IMR-90 (cell line): ENCODE results near the gene SPPL3. TPM values are rescaled to one million over a fixed set of nuclear protein-coding genes. Genes with fewer than 3 reads are reported as not detected.
A peak's percentile ranks its signal among the peaks of the same experiment; 100 is the strongest.

Experiments used
- ATAC-seq: fragments of 200-7000 bp; cut with Tn5 transposase; 2 replicates; pipeline ENCODE4 v1.9.1; 2020; ENCODE audit warnings: low read depth, mild to moderate bottlenecking, moderate library complexity
- BruUV-seq: library from RNA; stranded (reverse); fragments of 400-500 nt; replicated peaks from 2 replicates; lab custom pipeline; 2021; lab: Mats Ljungman, UMichigan
- CTCF ChIA-PET: fragments of 300-600 bp; formaldehyde crosslinking; extraction: SDS; loops from one replicate; lab custom pipeline; 2021; ENCODE audit warnings: antibody characterized with exemption; lab: Yijun Ruan, JAX
- POLR2A ChIA-PET: fragments of 300-600 bp; sonication (Branson Sonifier 250); formaldehyde crosslinking; loops from one replicate; lab custom pipeline; 2022; ENCODE audit warnings: antibody characterized with exemption; ENCODE audit not compliant: unreplicated experiment; lab: Charles Lee
- DNase-seq: peaks from one replicate; pipeline ENCODE4 v3.0.0; 2013
- H2AFZ ChIP-seq: replicated peaks from 2 replicates; pipeline ENCODE3; 2013; ENCODE audit warnings: low read length, mild to moderate bottlenecking; ENCODE audit not compliant: poor library complexity
- H2AK5ac ChIP-seq: 2 replicates; pipeline ENCODE4 v1.6.1; 2013; ENCODE audit warnings: low read depth, low read length, inconsistent platforms
- H2AK9ac ChIP-seq: replicated peaks from 2 replicates; pipeline ENCODE3; 2013; ENCODE audit warnings: mild to moderate bottlenecking, low read depth, low read length, moderate library complexity; ENCODE audit not compliant: poor library complexity
- H2BK120ac ChIP-seq: 2 replicates; pipeline ENCODE4 v1.6.1; 2013; ENCODE audit warnings: low read depth, low read length, inconsistent platforms
- H2BK15ac ChIP-seq: 3 replicates; pipeline ENCODE4 v1.6.1; 2013; ENCODE audit warnings: low read depth, low read length, inconsistent platforms
- H2BK20ac ChIP-seq: 2 replicates; pipeline ENCODE4 v1.6.1; 2013; ENCODE audit warnings: low read depth, mild to moderate bottlenecking, inconsistent platforms, low read length, moderate library complexity
- H2BK5ac ChIP-seq: 2 replicates; pipeline ENCODE4 v1.6.1; 2013; ENCODE audit warnings: mild to moderate bottlenecking, low read depth, low read length, inconsistent platforms; ENCODE audit not compliant: poor library complexity, severe bottlenecking
- H3K14ac ChIP-seq: replicated peaks from 2 replicates; pipeline ENCODE4 v1.6.1; 2013; ENCODE audit warnings: low read depth, low read length, inconsistent platforms
- H3K18ac ChIP-seq: 2 replicates; pipeline ENCODE4 v1.6.1; 2013; ENCODE audit warnings: low read depth, low read length, control low read depth
- H3K23ac ChIP-seq: 2 replicates; pipeline ENCODE4 v1.6.1; 2013; ENCODE audit warnings: low read depth, low read length, inconsistent platforms
- H3K27ac ChIP-seq: 2 replicates; pipeline ENCODE4 v1.5.1; 2013; ENCODE audit warnings: mild to moderate bottlenecking, control low read depth, low read length; ENCODE audit not compliant: insufficient read depth
- H3K27me3 ChIP-seq: 2 replicates; pipeline ENCODE4 v1.6.1; 2013; ENCODE audit warnings: low read length; ENCODE audit not compliant: control insufficient read depth, insufficient read depth
- H3K36me3 ChIP-seq: 2 replicates; pipeline ENCODE4 v1.6.1; 2013; ENCODE audit warnings: low read length, mixed read lengths; ENCODE audit not compliant: control insufficient read depth, insufficient read depth
- H3K4ac ChIP-seq: 2 replicates; pipeline ENCODE4 v1.6.1; 2013; ENCODE audit warnings: low read depth, low read length, inconsistent platforms
- H3K4me1 ChIP-seq: 2 replicates; pipeline ENCODE4 v1.6.1; 2013; ENCODE audit warnings: low read length, mixed read lengths; ENCODE audit not compliant: control insufficient read depth, insufficient read depth
- H3K4me2 ChIP-seq: 2 replicates; pipeline ENCODE4 v1.6.1; 2013; ENCODE audit warnings: low read depth, mild to moderate bottlenecking, control low read depth, low read length, moderate library complexity
- H3K4me3 ChIP-seq: 2 replicates; pipeline ENCODE4 v1.5.1; 2013; ENCODE audit warnings: low read depth, mild to moderate bottlenecking, control low read depth, low read length, moderate library complexity; ENCODE audit not compliant: insufficient read depth
- H3K56ac ChIP-seq: 2 replicates; pipeline ENCODE4 v1.6.1; 2013; ENCODE audit warnings: low read length, inconsistent platforms; ENCODE audit not compliant: insufficient read depth; ENCODE audit errors: extremely low read depth
- H3K79me1 ChIP-seq, 2 experiments: 2 replicates each; pipeline ENCODE4 v1.6.1; 2013; ENCODE audit warnings: low read length in 2 of 2, inconsistent platforms in 1 of 2, low read depth in 1 of 2
- H3K9ac ChIP-seq: 2 replicates; pipeline ENCODE4 v1.6.1; 2013; ENCODE audit warnings: low read depth, low read length, control low read depth
- H3K9me1 ChIP-seq: 2 replicates; pipeline ENCODE4 v1.6.1; 2013; ENCODE audit warnings: low read length, inconsistent platforms; ENCODE audit not compliant: insufficient read depth
- H3K9me3 ChIP-seq: 2 replicates; pipeline ENCODE4 v1.6.1; 2013; ENCODE audit warnings: low read length; ENCODE audit not compliant: control insufficient read depth, insufficient read depth
- H4K20me1 ChIP-seq: 2 replicates; pipeline ENCODE4 v1.6.1; 2013; ENCODE audit warnings: low read length, inconsistent platforms; ENCODE audit not compliant: insufficient read depth
- H4K5ac ChIP-seq: 2 replicates; pipeline ENCODE4 v1.6.1; 2013; ENCODE audit warnings: mild to moderate bottlenecking, low read depth, low read length, control low read depth
- H4K8ac ChIP-seq, 2 experiments: 2 replicates each; pipeline ENCODE4 v1.6.1; 2013; ENCODE audit warnings: low read depth in 2 of 2, low read length in 2 of 2, control low read depth in 1 of 2, inconsistent platforms in 1 of 2
- H4K91ac ChIP-seq: 2 replicates; pipeline ENCODE4 v1.6.1; 2013; ENCODE audit warnings: low read depth, low read length, inconsistent platforms; ENCODE audit not compliant: insufficient read depth
- CEBPB ChIP-seq: IDR thresholded peaks from 2 replicates; pipeline ENCODE4 v1.6.1; 2012; ENCODE audit warnings: low read depth, low read length, improper control_type of control experiment
- ELK1 ChIP-seq: fragments of 150-350 bp; IDR thresholded peaks from 2 replicates; pipeline ENCODE4 v1.6.1; 2016; ENCODE audit warnings: low read depth, mild to moderate bottlenecking, low read length, moderate library complexity, borderline replicate concordance
- FOS ChIP-seq: fragments of 150-350 bp; IDR thresholded peaks from 2 replicates; pipeline ENCODE4 v1.6.1; 2016; ENCODE audit warnings: low read depth, low read length
- MXI1 ChIP-seq: IDR thresholded peaks from 2 replicates; pipeline ENCODE4 v1.6.1; 2012; ENCODE audit warnings: low read depth, mild to moderate bottlenecking, low read length, moderate library complexity, borderline replicate concordance
- RCOR1 ChIP-seq: IDR thresholded peaks from 2 replicates; pipeline ENCODE4 v1.6.1; 2012; ENCODE audit warnings: mild to moderate bottlenecking, low read length, improper control_type of control experiment; ENCODE audit not compliant: insufficient replicate concordance
- RFX5 ChIP-seq: IDR thresholded peaks from 2 replicates; pipeline ENCODE4 v1.8.0; 2012; ENCODE audit warnings: low read depth, mild to moderate bottlenecking, low read length, moderate library complexity
- SMC3 ChIP-seq: fragments of 150-350 bp; IDR thresholded peaks from 2 replicates; pipeline ENCODE4 v1.6.1; 2016; ENCODE audit warnings: low read depth, mild to moderate bottlenecking, antibody characterized with exemption, low read length, moderate library complexity
- USF2 ChIP-seq: fragments of 150-350 bp; IDR thresholded peaks from 2 replicates; pipeline ENCODE4 v1.6.1; 2017; ENCODE audit warnings: mild to moderate bottlenecking, antibody characterized with exemption, low read length, low read depth
- WGBS, 2 experiments: methylation state at CpG; one replicate each; pipeline versions ENCODE4 v1.1.5 to v1.1.7; 2013; ENCODE audit warnings: missing lambda C conversion rate in 2 of 2; ENCODE audit not compliant: insufficient read length in 1 of 2; ENCODE audit errors: extremely low coverage in 2 of 2; 5-methylcytosine and 5-hydroxymethylcytosine counted together
- dilution Hi-C: fragments of 300-500 bp; cut with HindIII; formaldehyde crosslinking; loops from one replicate; pipeline ENCODE4 v1.14.3; 2018; ENCODE audit warnings: low sequenced_read_pairs; ENCODE audit not compliant: unreplicated experiment
- in situ Hi-C: fragments of 300-500 bp; cut with MboI; formaldehyde crosslinking; loops from 3 replicates; pipeline ENCODE4 v1.14.3; 2019; ENCODE audit warnings: low sequenced_read_pairs, inconsistent platforms, mixed read lengths
- intact Hi-C: fragments of 100-400 bp; cut with micrococcal nuclease; formaldehyde crosslinking; loops from 2 replicates; pipeline ENCODE4 v1.10.0; 2022
- polyA plus RNA-seq, 3 experiments: library from polyadenylated mRNA; depleted of rRNA; stranded (reverse); fragments of >200 nt; gene quantifications; 2 replicates each; pipeline ENCODE4 v1.2.3, GENCODE V29; 2012; ENCODE audit warnings: low replicate concordance in 1 of 3
- total RNA-seq: library from RNA; depleted of rRNA; stranded (reverse); fragments of >200 nt; gene quantifications from 2 replicates; pipeline ENCODE4 v1.2.3, GENCODE V29; 2012

SPPL3 gene
- total and polyA plus RNA-seq, 2 of the 4 experiments (the other 2 are of a cell fraction): 1.6 to 18.0 TPM

- H4K20me1 ChIP-seq: peaks cover 47% of the 10 kb centered on the region
- no peak overlapping the region for H3K4me3 ChIP-seq
- no peak overlapping the region for H2BK15ac ChIP-seq
- H3K4me2 ChIP-seq: no peak overlapping the region
- peaks cover 30 to 53% of the 10 kb centered on the region in 2 experiments for H3K79me1 ChIP-seq
- dilution Hi-C loops: no loop called here
- no peak overlapping the region for H4K5ac ChIP-seq
- POLR2A ChIA-PET: no interaction called here
- no peak overlapping the region for H3K4ac ChIP-seq
- no CpG with 5 or more reads among the region's 6 CpGs for WGBS, 2 experiments
- no peak overlapping the region for H3K9ac ChIP-seq
- H2BK120ac ChIP-seq: no peak overlapping the region
- no peak overlapping the region for H3K27ac ChIP-seq
- H3K4me1 ChIP-seq: peaks cover 7% of the 10 kb centered on the region
- no peak overlapping the region for H4K91ac ChIP-seq
- H3K9me1 ChIP-seq: no peaks in the 10 kb centered on the region; the same call in none of the 2 replicates
- H2AK9ac ChIP-seq: no peak overlapping the region
- no peak overlapping the region for H3K56ac ChIP-seq
- H2AFZ ChIP-seq: no peak overlapping the region
- in situ Hi-C loops: no loop called here
- no peak overlapping the region for H2AK5ac ChIP-seq
- H3K14ac ChIP-seq: no peak overlapping the region
- no peak overlapping the region for H3K18ac ChIP-seq
- H3K36me3 ChIP-seq: no peaks in the 10 kb centered on the region
- no peak overlapping the region for H4K8ac ChIP-seq
- no peak overlapping the region for H2BK20ac ChIP-seq
- ATAC-seq (peak; percentile 62), DNase-seq (no peak)
- no peak overlapping the region for H2BK5ac ChIP-seq
- no peak for TF ChIP-seq RCOR1
- TF ChIP-seq SMC3: no peak
- TF ChIP-seq CEBPB: peak; percentile 70
- no peak for TF ChIP-seq RFX5
- TF ChIP-seq USF2: no peak
- TF ChIP-seq ELK1: no peak
- no peak for TF ChIP-seq FOS
- no peak for TF ChIP-seq MXI1
- no peak overlapping the region for H3K23ac ChIP-seq
- CTCF ChIA-PET: interaction anchor here (0.6 kb wide), 1 partner anchor 372 kb away, joined by 3 read pairs; no protein-coding TSS in a partner anchor
- BruUV-seq: no TSS peak
- intact Hi-C loops: no loop called here
- H3K9me3 ChIP-seq: peaks cover 2% of the 10 kb centered on the region; the same call in 1 of the 2 replicates
- no peaks in the 10 kb centered on the region for H3K27me3 ChIP-seq
Observed at GRCh38 chr12:120855823-120856588, 48.2 kb downstream of the SPPL3 start.
